ENCODE measurements around the gene ASTN2.
"Not testable (repeated sequence)": the region's sequence is repeated elsewhere in the genome, so short reads cannot be mapped to it uniquely, and the experiment has no call there.

Gene ASTN2

DNA sequence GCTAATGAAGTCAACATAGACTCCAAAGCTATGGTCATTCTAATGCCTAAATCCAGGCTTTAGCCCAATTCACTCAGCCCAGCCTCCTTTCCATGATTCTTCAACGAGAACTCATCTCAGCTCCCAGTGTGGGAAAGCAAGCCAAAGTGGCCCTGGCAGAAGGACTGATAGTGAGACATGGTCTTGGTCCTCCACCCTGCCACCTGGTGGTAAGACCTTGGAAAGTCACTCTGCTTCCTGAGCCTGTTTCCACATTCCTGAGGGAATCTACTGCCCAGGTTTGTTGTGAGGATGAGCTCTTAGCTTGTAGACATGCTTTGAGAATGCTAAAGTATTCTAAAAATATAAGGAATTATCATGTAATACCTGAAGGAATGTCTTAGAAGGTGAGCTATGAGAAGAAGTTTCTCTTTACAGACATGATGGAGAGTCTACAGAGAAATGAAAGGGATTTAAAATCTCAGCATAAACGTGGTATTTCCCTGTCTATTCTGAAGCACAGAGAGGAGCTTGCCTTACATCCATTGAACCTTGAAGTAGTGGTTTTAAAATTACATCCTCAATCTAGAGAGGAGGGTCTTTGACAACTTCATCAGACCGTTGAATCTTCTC lies 554.2 kb downstream of the ASTN2 start:
- DNase-seq (ENCODE audit: low spot score): peak; percentile 60

DNA sequence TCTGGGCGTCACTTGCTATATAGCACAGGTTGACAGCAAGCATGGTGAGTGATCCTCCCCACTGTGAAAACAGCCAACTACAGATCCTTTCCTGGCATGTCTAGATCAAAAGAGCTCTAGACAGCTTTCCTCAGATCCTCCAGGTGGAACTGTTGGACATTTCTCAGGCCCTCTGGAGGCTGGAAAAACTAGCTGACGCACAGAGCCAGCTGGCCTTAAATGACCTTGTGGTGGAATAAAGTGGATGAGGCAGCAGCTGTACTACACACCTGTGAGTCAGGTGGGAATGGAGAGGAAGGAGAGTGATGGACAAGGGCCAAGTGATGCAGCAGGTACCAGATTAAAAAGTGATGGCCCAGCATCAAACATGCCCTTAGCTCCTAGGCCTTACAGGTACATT lies 555.1 kb downstream of the ASTN2 start:
- no peak for DNase-seq (ENCODE audit: low spot score)

GRCh38 chr9:116857321-116857720 lies 557.5 kb downstream of the ASTN2 start:
- no peak for DNase-seq (ENCODE audit: low spot score)

DNA sequence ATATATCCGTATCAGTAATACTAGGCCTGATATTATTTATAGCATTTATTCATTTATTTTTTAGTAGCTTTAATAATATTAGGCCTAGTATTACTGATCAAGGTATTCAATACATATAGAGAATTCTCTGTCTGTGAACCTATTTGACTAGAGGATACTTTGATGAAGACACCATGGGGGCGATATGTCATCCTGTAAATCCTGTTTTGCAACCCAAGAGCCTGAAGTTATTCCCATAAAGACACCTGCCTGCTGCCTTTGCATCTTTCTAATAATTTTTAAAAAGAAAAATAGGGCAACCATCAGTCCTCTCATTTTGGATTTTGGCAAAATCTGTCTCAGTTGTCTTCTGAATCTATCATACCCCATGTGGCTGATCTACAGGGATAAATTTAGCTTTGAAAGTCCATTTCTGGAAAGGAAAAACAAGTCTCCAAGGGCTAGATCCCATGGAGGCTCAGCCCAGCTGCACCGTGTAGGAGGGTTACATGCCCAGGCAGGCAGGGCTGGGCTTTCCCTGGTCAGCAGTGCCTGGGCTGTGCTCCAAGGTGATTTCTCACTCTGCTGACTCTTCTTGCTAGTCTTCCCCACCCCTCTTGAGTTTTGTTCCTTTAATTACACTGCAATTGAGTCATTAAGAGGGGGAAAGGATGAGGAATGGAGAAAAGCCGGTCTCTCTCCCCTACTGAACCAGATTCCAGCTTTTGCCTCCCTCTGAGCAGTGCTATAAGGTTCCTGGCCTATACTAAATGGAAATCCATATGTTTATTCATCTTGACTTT lies 558.8 kb downstream of the ASTN2 start:
- no peak for DNase-seq (ENCODE audit: low spot score)

DNA sequence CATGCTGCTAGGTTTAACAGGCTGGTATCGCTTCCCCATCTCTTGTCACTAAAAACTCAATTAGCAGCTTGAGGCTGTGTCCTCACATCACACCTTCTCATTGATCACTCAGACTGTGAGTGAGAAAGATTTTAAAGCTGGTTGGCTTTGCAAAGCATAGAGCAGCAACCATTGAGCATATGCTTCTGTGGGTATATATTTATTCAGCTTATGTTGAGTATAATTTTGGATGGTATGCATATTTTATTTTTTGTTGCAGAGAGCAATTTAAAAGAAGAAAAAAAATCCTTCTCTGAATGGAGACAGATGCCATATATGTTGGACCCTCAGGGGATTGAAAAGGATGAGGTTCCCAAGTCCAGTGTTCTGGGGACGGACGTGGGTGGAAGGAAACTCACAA lies 565.1 kb downstream of the ASTN2 start:
- DNase-seq (ENCODE audit: low spot score): no peak

DNA sequence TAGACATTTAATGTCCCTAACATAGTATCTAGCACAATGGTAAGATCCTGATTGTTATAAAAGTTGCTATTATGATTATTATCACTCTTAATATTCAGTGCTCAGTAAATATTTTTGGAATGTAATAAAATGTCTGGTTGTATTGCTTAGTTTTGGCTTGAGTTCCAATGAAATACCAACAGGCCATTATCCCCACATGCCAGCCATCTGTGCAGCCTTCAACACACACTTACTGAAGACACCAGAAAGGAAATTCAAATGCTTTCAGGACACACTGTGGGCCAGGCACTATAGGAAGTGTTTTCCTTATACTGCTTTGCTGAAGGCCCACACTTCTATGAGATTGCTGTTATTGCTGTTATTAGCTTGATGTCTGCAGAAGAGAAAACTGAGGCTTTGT lies 570.2 kb downstream of the ASTN2 start:
- DNase-seq (ENCODE audit: low spot score): no peak

DNA sequence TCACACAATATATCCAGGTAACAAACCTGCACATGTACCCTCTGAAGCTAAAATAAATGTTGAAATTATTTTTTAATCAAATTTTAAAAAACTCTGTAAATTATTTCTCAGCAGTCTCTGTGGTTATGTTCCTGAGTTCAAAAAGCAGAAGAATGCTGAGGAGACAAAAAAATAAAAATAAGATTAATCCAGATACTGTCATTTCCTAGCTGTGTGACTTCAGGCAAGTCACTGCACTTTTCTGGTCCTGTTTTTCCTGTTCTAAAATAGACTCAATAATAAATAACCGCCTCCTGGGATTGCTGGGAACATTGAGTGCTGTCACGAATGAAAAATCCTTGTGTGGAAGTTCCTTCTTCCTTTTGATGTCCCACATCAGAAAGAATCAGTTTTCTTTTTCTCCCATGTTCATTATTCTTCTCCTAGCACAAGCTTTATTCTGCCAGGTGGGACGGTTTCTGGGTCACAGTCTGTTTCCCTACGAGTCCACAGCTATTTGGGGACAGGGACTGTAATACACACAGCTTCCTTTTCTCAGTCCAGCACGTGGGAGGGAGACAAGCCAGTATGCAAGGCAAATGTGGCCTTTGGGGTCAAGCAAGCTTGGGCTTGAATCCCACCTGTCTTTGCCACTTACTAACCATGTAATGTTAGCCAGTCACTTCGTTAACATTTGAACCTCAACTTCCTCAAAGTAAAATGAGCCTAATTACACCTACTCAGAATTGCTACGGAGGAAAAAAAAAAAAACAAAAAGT lies 570.8 kb downstream of the ASTN2 start:
- no peak for DNase-seq (ENCODE audit: low spot score)

DNA sequence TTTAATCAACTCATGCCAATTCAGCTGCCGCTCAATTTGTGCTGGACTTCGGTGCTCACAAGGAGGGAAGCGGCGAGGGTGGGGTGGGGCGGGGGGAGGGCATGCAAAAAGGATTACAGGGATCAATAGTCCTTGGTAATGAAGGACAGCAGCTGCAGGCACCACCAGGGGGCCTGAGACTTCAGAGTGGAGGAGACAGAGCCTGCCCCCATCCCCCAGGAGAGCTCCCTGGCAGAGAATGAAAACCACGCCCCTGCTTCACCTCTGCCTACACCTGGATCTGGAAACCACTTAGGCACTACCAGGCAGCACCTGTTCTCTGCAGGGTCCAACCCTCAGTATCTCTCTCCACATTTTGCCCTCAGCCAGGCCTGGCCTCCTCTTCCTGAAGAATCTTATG lies 572.2 kb downstream of the ASTN2 start:
- no peak for DNase-seq (ENCODE audit: low spot score)

GRCh38 chr9:116838468-116838867 lies 576.4 kb downstream of the ASTN2 start:
- DNase-seq (ENCODE audit: low spot score): not testable (repeated sequence)

DNA sequence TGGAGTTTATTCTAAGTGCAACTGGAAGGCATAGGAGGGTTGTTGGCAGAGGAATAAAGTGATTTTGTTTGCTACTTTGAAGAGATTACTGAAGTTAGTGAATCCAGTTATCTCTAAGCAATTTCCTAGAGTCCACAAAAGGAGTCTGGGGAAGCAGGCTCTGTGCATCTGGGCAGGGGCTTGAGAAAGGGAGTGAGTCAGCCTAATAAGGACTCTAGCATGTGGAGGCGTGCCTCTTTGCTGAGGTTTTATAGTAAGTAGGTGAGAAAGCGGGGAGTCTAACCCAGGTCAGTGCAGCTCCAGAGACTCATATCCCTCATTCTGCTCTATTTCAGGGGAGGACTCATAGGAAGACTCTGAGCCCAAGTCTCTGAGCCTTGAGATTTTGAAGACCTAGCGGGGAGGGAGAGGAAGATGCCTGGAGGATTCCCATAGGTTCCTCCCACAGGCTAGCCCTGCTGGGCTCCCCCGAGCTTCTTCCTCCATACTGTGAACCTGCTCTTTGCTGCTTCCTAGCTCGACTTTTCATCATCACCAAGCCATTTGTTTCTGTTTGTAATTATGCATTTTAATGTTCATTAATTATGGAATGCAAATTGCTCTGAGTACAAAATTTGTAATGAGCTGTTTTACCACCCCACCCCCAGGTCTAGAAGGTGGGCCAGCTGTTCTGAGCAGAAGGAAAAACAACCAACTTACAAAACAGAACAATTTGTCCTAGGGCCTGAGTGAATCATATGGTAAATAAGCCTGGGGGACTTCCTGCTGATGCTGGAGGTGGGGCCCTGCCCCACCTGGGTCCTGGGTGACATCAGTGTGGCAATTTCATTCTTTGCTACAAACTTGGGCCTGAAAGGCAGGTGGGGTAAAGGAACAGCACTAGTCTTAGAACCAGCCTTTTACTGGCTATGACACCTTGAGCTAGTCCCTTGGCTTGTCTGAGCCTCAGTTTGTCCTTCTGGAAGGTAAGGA lies 577.6 kb downstream of the ASTN2 start:
- no peak for DNase-seq (ENCODE audit: low spot score)

DNA sequence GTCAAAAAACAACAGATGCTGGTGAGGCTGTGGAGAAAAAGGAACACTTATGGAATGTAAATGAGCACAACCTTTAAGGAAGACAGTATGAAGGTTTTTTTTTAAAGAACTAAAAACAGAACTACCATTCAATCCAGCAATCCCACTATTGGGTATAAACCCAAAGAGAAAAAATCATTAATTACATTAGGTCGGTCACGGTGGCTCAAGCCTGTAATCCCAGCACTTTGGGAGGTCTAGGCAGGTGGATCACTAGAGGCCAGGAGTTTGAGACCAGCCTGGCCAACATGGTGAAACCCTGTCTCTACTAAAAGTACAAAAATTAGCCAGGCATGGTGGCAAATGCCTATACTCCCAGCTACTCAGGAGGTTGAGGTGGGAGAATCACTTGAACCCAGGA lies 584.5 kb downstream of the ASTN2 start:
- not testable (repeated sequence) for DNase-seq (ENCODE audit: low spot score)

- no peak for DNase-seq (ENCODE audit: low spot score)
These were observed 593.1 kb downstream of the ASTN2 start for GRCh38 chr9:116821633-116822229.

GRCh38 chr9:116819116-116819515 lies 595.7 kb downstream of the ASTN2 start:
- no peak for DNase-seq (ENCODE audit: low spot score)

GRCh38 chr9:116817762-116818161 lies 597.1 kb downstream of the ASTN2 start:
- no peak for DNase-seq (ENCODE audit: low spot score)

GRCh38 chr9:116816484-116816883 lies 598.4 kb downstream of the ASTN2 start:
- DNase-seq (ENCODE audit: low spot score): no peak

DNA sequence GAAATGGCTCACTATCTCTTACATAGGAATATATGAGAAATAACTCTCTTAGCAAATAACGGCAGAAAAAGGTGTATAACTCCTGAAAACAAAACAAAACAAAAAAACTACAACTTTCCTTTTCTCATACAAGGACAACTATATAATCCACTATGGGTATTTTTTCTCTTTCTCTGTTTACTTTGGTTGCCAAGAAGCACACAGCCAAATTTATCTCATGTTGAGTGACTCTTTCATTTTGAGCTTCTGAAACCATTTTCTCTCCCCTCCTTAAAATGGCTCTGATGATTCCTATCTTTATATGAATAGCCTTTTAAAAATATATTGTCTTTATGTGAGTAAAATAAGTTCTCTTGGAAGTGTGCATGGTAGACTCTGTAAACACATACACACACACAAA lies 599.0 kb downstream of the ASTN2 start:
- DNase-seq (ENCODE audit: low spot score): no peak

DNA sequence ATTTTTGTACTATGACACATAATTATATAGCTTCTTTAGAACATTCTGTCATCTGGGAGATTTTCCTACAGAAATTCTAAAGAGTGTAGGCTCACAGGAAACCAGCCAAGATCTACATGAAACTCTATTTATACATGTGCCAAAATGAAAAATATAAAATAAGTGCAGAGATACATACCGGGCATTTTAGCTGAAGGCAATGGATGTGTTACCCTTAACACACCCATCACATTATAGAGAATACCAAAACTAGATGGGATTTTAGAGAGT lies 601.9 kb downstream of the ASTN2 start:
- no peak for DNase-seq (ENCODE audit: low spot score)

DNA sequence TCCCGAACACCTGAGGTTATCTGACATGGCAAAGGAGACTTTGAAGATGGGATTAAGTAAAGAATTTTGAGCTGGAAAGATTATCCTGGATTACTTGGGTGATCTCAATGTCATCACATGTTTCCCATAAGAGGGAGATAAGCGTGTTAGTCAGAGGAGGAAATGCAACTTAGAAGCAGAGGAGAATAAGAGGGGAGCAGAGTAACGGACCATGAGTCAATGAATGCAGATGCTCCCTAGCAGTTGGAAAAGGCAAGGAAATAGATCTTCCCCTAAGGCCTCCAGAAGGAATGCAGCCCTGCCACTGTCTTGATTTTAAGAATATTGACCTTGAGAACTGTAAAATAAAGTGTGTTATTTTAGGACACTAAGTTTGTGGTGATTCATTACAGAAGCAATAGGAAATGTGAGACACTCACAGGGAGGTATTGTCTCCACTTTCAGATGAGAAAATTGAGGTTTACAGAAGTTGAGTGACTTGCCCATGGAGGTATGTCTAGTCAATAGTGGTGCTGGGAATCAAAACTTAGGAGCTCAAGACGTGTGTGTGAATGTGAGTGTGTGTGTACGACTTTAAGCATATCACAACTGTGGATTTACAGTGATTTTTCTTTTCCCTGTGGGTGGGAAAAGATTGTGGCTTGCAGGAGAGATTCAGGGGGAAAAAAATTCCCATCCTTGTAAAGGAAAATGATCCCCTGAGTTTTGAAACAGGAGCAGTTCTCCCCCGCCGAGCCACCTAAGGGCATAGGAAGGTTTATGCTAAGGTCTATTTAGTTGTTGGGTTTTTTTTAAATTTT lies 602.4 kb downstream of the ASTN2 start:
- no peak for DNase-seq (ENCODE audit: low spot score)

DNA sequence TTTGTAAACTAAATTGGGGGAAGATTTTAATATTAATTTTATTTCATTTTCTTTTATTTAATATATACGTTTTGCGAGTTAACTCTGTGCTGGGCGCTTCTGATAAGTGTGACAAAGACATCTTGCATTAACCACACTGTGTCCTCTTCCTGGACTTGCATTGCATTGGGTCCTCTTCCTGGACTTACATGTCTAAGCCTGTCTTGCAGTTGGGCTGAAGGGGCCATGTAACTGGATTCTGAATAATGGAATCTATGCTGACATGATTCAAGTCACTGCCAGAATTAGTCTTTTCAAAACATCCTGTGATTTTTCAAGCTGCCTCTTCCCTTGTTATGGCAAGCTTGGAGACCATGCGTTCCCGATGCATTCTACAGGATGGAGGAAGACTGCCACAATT lies 605.2 kb downstream of the ASTN2 start:
- DNase-seq (ENCODE audit: low spot score): no peak

DNA sequence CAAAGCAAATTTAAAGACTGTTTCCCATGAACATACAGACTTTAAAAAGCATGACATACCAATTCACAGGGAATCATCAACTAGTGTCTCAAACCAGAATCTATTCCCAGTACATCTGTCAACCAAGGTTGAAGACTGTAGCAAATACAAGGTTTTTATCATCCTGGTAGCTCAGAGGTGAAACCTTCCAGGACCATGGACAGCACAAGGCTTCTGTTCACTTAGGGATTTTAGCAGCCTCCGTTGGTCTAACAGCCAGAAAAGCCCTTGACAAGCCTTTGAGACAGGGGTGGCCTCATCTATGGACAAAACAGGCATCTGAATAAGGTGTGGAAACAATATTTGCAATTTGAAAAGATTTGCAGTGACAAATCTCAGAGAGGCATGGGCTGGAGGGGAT lies 608.8 kb downstream of the ASTN2 start:
- DNase-seq (ENCODE audit: low spot score): no peak

GRCh38 chr9:116800885-116801284 lies 614.0 kb downstream of the ASTN2 start:
- no peak for DNase-seq (ENCODE audit: low spot score)
